Spleen (tissue), 7 donors: Measurements from ENCODE around the gene KCNT1.

ENCODE experiments used
- CTCF ChIP-seq, 11 experiments: fragments of 200-600 bp in 7 of 11; fragments of 450-650 bp in 4 of 11; sonication (generic) in 4 of 11; IDR thresholded peaks in 8 of 11; conservative IDR thresholded peaks in 3 of 11; 1 replicate in 7 of 11; 2 replicates in 4 of 11; pipeline versions ENCODE4 v1.4.0 to v1.8.0; 2016 to 2021; ENCODE audit warnings: antibody characterized with exemption in 11 of 11, inconsistent platforms in 4 of 11, mild to moderate bottlenecking in 1 of 11
- POLR2A ChIP-seq, 3 donors: fragments of 450-650 bp; IDR thresholded peaks; one replicate each; pipeline ENCODE4 v1.5.1; 2017; ENCODE audit warnings: antibody characterized with exemption in 3 of 3, mild to moderate bottlenecking in 1 of 3
- POLR2AphosphoS5 ChIP-seq, 3 donors: sonication (generic); formaldehyde crosslinking; IDR thresholded peaks; one replicate each; pipeline ENCODE4 v1.5.1; 2017; ENCODE audit warnings: antibody characterized with exemption in 3 of 3
- donor health status: DM: no; HTN: no; CAD: no; lungs with moderate emphysema.
- donor health status: DM: no; HTN: no; CAD: no.
- donor health status: DM: no; HTN: no; CAD: no.

DNA sequence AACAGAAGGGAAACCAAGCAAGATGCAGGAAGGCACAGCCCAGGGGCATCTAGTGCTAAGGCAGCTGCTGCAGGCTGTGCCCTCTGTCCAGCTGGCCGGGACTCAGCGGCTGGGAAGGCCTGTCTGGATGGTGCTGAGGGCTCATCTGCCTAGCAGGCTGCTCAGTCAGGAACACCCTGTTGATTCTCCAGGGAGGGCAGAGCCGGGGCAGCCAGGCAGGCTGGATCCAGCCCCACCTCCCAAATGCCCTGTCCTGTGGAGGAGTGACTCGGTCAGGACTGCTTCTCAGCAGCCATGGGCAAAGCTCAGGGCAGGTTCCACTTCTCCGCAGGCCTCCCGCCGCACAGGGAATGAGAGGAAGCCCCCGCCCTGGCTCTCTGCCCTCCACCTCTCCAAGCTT lies 46.7 kb upstream of the KCNT1 start:
- TF ChIP-seq CTCF (IDR thresholded peaks at IDR 0.05 in 8 of 11, conservative IDR thresholded peaks at IDR 0.05 in 3 of 11) (no peak), POLR2A (IDR thresholded peaks at IDR 0.05) (no peak), POLR2AphosphoS5 (IDR thresholded peaks at IDR 0.05) (no peak)
